Measurements from ENCODE around the gene PLOD3. TPM values are rescaled to one million over a fixed set of nuclear protein-coding genes. Genes with fewer than 3 reads are reported as not detected.

The PLOD3 gene
- total and polyA plus RNA-seq, 9 of the 15 experiments (the other 6 are each of a cell fraction or from before 2014, with no cell fraction given), result 2.8 to 101 (median 30.9) TPM

- TF ChIP-seq ZBTB40 (IDR thresholded peaks at IDR 0.05) (0 out of 2 replicates have a peak, but pooled peaks have one; percentile 12), ZBTB40 (CRISPR knock-in tag; IDR thresholded peaks at IDR 0.05) (no peak), E2F6 (IDR thresholded peaks at IDR 0.05; ENCODE audit: borderline replicate concordance in 1 of 2, extremely low read depth in 1 of 2, insufficient read depth in 1 of 2, insufficient read length in 1 of 2, low read depth in 1 of 2, low read length in 1 of 2, poor library complexity in 1 of 2, severe bottlenecking in 1 of 2) (peak in 1 of 2 experiments; percentile 59), DPF2 (IDR thresholded peaks at IDR 0.05) (0 out of 2 replicates have a peak, but pooled peaks have one; percentile 30), LEF1 (IDR thresholded peaks at IDR 0.05) (peak; percentile 52; the same call in 1 of the 2 replicates), MAFF (IDR thresholded peaks at IDR 0.05; ENCODE audit: low read length) (peak; percentile 71), SMARCA4 (IDR thresholded peaks at IDR 0.05) (0 out of 2 replicates have a peak, but pooled peaks have one; percentile 19), MAFK (IDR thresholded peaks at IDR 0.05; ENCODE audit: low read length) (peak; percentile 67), SREBF2 (CRISPR knock-in tag; IDR thresholded peaks at IDR 0.05) (0 out of 2 replicates have a peak, but pooled peaks have one; percentile 40), NR2C2 (CRISPR knock-in tag; IDR thresholded peaks at IDR 0.05) (no peak), NR2C2 (tag; IDR thresholded peaks at IDR 0.05) (peak; percentile 15; the same call in 1 of the 2 replicates), NFIC (IDR thresholded peaks at IDR 0.05) (peak; percentile 21; the same call in 1 of the 2 replicates), ADNP (tag; IDR thresholded peaks at IDR 0.05) (no peak)
- TF ChIP-seq, protein P1, sequence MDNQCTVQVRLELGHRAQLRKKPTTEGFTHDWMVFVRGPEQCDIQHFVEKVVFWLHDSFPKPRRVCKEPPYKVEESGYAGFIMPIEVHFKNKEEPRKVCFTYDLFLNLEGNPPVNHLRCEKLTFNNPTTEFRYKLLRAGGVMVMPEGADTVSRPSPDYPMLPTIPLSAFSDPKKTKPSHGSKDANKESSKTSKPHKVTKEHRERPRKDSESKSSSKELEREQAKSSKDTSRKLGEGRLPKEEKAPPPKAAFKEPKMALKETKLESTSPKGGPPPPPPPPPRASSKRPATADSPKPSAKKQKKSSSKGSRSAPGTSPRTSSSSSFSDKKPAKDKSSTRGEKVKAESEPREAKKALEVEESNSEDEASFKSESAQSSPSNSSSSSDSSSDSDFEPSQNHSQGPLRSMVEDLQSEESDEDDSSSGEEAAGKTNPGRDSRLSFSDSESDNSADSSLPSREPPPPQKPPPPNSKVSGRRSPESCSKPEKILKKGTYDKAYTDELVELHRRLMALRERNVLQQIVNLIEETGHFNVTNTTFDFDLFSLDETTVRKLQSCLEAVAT (IDR thresholded peaks at IDR 0.05), result 0 out of 4 replicates have a peak, but pooled peaks of 1 of the 2 experiments have one; percentile 56
- TF ChIP-seq, protein P2, sequence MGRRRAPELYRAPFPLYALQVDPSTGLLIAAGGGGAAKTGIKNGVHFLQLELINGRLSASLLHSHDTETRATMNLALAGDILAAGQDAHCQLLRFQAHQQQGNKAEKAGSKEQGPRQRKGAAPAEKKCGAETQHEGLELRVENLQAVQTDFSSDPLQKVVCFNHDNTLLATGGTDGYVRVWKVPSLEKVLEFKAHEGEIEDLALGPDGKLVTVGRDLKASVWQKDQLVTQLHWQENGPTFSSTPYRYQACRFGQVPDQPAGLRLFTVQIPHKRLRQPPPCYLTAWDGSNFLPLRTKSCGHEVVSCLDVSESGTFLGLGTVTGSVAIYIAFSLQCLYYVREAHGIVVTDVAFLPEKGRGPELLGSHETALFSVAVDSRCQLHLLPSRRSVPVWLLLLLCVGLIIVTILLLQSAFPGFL (CRISPR knock-in tag; IDR thresholded peaks at IDR 0.05), result no peak
These were observed 60.4 kb downstream of the PLOD3 start (continued) for GRCh38 chr7:101156866-101157589.

Measured in K562 (cell line).